ENCODE measurements around the gene FBXO31.

GRCh38 chr16:87367529-87367928 lies 16.0 kb downstream of the FBXO31 start:
- no peak for TF ChIP-seq CTCF (IDR thresholded peaks at IDR 0.05)
- no peak for TF ChIP-seq POLR2AphosphoS5 (IDR thresholded peaks at IDR 0.05)
